Peyer's patch (tissue), 4 donors: ENCODE data around the gene DHRS9.

ENCODE experiments used
- POLR2A ChIP-seq, 2 donors: fragments of 450-650 bp; IDR thresholded peaks; one replicate each; pipeline ENCODE4 v1.5.1; 2017; ENCODE audit warnings: antibody characterized with exemption in 2 of 2, mild to moderate bottlenecking in 2 of 2, moderate library complexity in 2 of 2
- TF ChIP-seq, protein P1 (sequence below), 6 experiments: fragments of 450-650 bp in 4 of 6; fragments of 200-600 bp in 2 of 6; sonication (generic) in 1 of 6; IDR thresholded peaks; one replicate each; pipeline ENCODE4 v1.5.1; 2017 to 2019; ENCODE audit warnings: antibody characterized with exemption in 6 of 6, mild to moderate bottlenecking in 3 of 6, moderate library complexity in 1 of 6

DNA sequence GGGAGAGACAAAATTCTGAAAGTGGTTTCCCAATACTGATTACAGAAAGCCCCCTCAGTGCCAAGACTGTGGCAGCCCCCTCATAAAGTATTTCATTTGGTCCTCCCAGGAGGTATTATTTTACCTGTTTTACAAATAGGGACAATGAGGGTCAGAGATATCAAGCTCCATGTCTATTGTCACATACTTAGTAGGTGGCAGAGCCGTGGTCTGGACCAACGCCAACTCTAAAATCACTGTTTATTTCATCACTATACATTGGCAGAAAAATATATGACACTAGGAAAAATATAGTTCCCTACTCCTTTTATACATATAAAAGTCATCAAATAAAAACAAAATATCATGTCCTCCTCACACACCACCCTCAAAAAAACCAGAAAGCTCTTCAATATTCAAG is 68.6 kb downstream of the DHRS9 start:
- TF ChIP-seq, protein P1, sequence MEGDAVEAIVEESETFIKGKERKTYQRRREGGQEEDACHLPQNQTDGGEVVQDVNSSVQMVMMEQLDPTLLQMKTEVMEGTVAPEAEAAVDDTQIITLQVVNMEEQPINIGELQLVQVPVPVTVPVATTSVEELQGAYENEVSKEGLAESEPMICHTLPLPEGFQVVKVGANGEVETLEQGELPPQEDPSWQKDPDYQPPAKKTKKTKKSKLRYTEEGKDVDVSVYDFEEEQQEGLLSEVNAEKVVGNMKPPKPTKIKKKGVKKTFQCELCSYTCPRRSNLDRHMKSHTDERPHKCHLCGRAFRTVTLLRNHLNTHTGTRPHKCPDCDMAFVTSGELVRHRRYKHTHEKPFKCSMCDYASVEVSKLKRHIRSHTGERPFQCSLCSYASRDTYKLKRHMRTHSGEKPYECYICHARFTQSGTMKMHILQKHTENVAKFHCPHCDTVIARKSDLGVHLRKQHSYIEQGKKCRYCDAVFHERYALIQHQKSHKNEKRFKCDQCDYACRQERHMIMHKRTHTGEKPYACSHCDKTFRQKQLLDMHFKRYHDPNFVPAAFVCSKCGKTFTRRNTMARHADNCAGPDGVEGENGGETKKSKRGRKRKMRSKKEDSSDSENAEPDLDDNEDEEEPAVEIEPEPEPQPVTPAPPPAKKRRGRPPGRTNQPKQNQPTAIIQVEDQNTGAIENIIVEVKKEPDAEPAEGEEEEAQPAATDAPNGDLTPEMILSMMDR (IDR thresholded peaks at IDR 0.05) = no peak
- no peak for TF ChIP-seq POLR2A (IDR thresholded peaks at IDR 0.05)
